NCI-H345 treated with DMSO at 0.1 percent for 48 hours (cell line): Measurements from ENCODE around the gene DHX40.
"Not testable (repeated sequence)": the region's sequence is repeated elsewhere in the genome, so short reads cannot be mapped to it uniquely, and the experiment has no call there.

Experiments
- DNase-seq: peaks from one replicate; lab custom pipeline; 2025; ENCODE audit not compliant: unreplicated experiment; lab: John Stamatoyannopoulos, UW

Gene DHX40

GRCh38 chr17:59565171-59565958 lies at the start of gene DHX40:
Gene DHX40 (plus strand): TSS chr17:59565610. CDS start chr17:59565672, 62 bp downstream.
- peak; percentile 81 for DNase-seq

DNA sequence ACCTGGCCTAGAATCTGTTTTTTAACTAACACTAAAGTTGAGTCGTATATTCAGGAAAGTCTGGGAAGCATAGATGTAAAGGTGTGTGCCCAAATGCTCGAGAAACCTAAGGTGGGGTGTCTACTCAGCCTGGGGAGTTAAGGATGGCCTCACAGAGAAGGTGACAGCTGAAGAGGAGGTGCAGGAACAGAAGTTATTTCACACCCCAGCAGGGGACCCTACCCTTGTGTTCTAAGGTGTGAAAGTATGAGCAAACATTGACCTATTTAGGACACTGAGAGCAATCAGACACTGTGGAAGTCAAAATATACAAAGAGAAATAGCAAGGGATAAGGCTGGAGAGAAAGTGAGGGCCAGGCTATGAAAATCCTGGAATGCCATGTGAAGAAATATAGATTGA lies 49.0 kb upstream of the DHX40 start:
- no peak for DNase-seq

GRCh38 chr17:59519132-59519531 lies 46.3 kb upstream of the DHX40 start:
- no peak for DNase-seq

DNA sequence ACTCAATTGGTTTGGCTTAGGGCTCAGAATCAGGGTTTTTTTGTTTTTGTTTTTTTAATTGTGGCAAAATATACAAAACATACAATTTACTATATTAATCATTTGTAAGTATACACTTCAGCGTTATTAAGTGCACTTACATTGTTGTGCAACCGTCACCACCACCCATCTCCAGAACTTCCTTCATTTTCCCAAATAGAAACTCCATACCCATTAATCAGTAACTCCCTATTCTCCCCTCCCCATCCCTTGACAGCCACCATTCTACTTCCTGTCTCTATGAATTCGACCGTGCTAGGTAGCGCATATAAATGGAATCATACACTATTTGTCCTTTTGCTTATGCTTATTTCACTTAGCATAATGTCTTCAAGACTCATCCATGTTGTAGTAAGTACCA lies 45.2 kb upstream of the DHX40 start:
- no peak for DNase-seq

GRCh38 chr17:59521465-59522126 lies 43.8 kb upstream of the DHX40 start:
- peak; percentile 69 for DNase-seq

DNA sequence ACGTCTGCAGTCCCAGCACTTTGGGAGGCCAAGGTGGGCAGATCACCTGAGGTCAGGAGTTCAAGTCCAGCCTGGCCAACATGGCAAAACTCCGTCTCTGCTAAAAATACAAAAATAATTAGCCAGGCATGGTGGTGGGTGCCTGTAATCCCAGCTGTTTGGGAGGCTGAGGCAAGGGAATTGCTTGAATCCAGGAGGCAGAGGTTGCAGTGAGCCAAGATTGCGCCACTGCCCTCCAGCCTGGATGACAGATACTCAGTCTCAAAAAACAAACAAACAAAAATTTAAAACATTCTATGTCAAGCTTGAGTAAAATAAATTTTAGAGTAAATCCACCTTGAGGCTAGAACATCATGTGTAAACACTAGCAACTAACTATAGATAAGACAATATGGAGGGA lies 40.5 kb upstream of the DHX40 start:
- not testable (repeated sequence) for DNase-seq

DNA sequence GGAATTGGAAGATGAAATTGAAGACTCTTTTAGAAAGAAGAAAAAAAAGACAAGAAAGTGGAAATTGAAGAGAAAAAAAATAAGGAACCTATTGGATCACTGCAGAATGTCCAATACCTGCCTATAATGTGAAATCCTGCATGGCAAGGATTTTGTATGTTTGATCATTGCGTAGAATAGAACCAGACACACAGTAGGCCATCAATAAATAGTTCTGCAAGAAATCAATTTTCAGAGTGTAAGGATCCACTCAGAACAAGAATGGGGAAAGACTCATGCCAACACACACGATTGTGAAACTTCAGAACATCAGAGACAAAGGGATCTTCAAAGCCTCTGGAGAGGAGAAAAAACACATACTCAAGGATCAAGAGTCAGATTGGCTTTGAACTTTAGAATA lies 39.7 kb upstream of the DHX40 start:
- no peak for DNase-seq

GRCh38 chr17:59526451-59526850 lies 39.0 kb upstream of the DHX40 start:
- no peak for DNase-seq

GRCh38 chr17:59527325-59527917 lies 38.0 kb upstream of the DHX40 start:
- DNase-seq = no peak

- no peak for DNase-seq
Measured at GRCh38 chr17:59527931-59528330, 37.5 kb upstream of the DHX40 start.

GRCh38 chr17:59530531-59530930 lies 34.9 kb upstream of the DHX40 start:
- no peak for DNase-seq

DNA sequence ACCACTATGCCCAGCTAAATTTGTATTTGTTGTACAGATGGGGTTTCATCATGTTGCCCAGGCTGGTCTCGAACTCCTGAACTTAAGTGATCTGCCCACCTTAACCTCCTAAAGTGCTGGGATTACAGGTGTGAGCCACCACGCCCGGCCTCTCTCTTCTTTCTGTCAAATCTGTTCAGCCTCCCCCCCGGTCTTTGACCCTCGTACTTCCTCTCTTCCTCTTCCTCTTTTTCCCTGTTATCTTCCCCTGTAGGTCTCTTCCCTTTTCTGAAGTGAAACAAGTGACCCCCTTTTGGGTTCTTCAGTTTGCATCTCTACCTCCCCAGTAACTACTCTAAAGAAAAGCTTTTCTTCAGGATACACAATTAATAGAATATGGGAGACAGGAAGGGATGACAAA lies 31.7 kb upstream of the DHX40 start:
- DNase-seq = no peak

GRCh38 chr17:59534583-59534982 lies 30.8 kb upstream of the DHX40 start:
- no peak for DNase-seq

DNA sequence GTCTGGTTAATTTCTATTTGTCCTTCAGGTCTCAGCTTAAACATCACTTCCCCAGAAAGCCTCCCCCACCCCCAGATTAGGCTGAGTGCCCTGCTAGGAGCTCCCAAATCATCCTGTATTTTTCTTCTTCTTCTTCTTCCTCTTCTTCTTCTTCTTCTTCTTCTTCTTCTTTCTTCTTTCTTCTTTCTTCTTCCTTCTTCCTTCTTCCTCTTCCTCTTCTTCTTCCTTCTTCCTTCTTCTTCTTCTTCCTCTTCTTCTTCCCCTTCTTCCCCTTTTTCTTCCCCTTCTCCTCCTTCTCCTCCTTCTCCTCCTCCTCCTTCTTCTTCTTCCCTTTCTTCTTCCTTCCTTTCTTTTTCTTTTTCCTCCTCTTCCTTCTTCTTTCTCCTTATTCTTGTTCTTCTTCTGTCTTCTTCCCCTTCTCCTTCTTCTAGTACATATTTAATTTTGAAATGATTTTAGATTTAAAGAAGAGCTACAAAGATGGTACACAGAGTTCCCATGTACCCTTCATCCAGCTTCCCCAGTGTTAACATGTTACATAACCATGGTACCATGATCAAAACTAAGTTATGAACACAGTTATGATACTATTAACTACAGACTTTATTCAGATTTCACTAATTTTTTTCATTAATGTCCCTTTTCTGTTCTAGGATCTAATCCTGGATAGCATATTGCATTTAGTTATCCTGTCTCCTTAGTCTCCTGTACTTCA lies 27.1 kb upstream of the DHX40 start:
- no peak for DNase-seq

DNA sequence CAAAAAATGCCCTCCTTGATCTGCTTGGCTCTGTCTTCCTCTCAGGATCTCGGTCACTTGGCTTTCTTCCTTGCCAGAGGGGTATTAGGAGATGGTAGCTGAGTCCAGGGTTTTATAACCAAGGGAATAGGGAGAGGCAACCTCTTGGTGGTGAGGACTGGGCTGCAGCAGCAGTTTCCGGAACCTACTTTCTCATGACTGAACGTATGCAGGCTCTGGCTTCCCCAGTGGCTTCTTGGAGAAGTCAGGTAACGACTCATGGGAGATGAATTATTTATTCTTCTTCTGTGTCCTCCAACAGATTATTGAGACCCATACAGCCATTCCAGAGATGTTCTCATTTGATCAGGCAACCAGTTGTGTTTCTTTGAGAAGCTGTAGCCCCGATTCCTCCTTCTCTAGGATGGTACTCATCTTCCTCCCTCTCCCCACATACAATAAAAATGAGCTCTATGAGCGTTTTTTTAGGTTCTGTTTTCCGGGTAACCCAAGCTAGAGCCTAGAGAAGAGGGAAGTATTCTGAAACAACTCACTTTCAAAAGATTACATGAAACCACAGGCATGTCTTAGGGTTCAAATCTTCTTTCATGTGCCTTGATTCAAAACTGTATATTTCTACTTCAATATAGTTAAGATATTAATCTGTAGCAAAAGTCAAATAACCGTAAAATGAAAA lies 22.3 kb upstream of the DHX40 start:
- DNase-seq = no peak

GRCh38 chr17:59545942-59546341 lies 19.5 kb upstream of the DHX40 start:
- no peak for DNase-seq

DNA sequence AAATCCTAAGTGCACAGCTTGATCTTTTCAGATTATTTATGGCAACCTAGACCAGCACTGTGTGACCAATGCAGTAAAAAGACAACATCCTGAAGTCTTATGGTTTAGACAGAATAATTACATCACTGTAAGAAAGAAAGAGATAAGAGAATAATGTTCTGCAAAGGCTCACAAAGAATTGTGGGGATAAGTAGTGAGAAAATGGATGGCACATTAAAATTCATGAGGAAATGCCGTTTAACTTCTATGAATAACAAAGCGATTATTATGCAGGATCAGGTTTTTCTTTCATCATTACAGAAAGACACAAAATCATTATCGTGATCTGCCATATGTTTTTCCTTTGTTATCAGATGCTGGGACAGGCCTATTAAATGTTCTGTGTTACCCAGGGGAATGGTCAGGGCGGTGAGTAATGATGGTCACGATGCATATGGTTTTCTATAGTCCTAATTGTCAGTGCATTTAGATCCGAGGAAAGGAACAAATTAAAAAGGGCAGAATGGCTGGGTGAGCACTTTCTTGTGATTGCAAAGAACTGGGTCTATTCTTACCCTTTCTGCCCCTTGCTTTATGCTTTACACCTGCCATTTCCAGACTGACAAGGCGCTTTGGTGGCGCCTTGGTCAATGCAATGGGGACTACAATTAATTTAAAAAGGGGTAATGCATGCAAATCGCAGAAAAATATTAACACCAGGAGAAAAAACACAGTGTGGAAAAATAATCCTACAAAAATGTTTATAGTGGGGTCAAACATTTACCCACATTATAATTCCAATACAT lies 18.1 kb upstream of the DHX40 start:
- no peak for DNase-seq

GRCh38 chr17:59548985-59549384 lies 16.4 kb upstream of the DHX40 start:
- DNase-seq = not testable (repeated sequence)

DNA sequence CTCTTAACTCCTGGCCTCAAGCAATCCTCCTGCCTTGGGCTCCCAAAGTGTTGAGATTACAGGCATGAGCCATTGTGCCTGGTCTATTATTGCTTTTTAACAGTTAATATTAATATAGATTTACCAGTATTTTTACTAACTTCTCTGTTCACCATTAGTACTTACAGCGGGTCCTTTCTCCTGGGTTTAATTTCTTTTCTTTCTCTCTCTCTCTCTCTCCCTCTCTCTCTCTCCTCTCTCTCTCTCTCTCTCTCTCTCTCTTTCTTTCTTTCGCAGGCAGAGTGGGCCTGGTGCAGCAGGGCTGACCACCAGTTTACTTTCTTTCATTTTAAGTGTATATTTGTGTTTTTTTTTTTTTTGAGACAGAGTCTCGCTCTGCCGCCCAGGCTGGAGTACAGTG lies 14.7 kb upstream of the DHX40 start:
- no peak for DNase-seq

- DNase-seq = no peak
Measured at GRCh38 chr17:59558039-59558438, 7.4 kb upstream of the DHX40 start.
